ENCODE measurements around the gene FLII.

Gene FLII

GRCh38 chr17:18263885-18264682 is 5.5 kb upstream of the FLII start:
- no peaks in the 10 kb centered on the region for H3K36me3 Mint-ChIP-seq
- H3K27me3 Mint-ChIP-seq: no peaks in the 10 kb centered on the region
- no peaks in the 10 kb centered on the region for H3K9me3 Mint-ChIP-seq
- H3K4me1 Mint-ChIP-seq: peaks cover 17% of the 10 kb centered on the region
- no peak overlapping the region for H3K4me3 Mint-ChIP-seq
- H3K27ac Mint-ChIP-seq: no peak overlapping the region

- no peak overlapping the region for H3K4me3 Mint-ChIP-seq
- H3K27ac Mint-ChIP-seq: no peak overlapping the region
- no peaks in the 10 kb centered on the region for H3K27me3 Mint-ChIP-seq
- H3K4me1 Mint-ChIP-seq: peaks cover 20% of the 10 kb centered on the region
- H3K36me3 Mint-ChIP-seq: no peaks in the 10 kb centered on the region
- no peaks in the 10 kb centered on the region for H3K9me3 Mint-ChIP-seq
These were observed 4.1 kb upstream of the FLII start for GRCh38 chr17:18262641-18263040.

GRCh38 chr17:18262111-18262510 is 3.6 kb upstream of the FLII start:
- Mint-ChIP-seq H3K4me3 (peak overlapping the region; percentile 84), H3K36me3 (no peaks in the 10 kb centered on the region), H3K27ac (no peak overlapping the region), H3K27me3 (no peaks in the 10 kb centered on the region), H3K9me3 (no peaks in the 10 kb centered on the region), H3K4me1 (peaks cover 22% of the 10 kb centered on the region)

- H3K4me3 Mint-ChIP-seq: peak overlapping the region; percentile 84
- no peak overlapping the region for H3K27ac Mint-ChIP-seq
- no peaks in the 10 kb centered on the region for H3K9me3 Mint-ChIP-seq
- H3K36me3 Mint-ChIP-seq: no peaks in the 10 kb centered on the region
- H3K27me3 Mint-ChIP-seq: no peaks in the 10 kb centered on the region
- peaks cover 27% of the 10 kb centered on the region for H3K4me1 Mint-ChIP-seq
These were observed 3.1 kb upstream of the FLII start for GRCh38 chr17:18261659-18262058.

- Mint-ChIP-seq H3K27me3 (no peaks in the 10 kb centered on the region), H3K4me3 (peak overlapping the region; percentile 84), H3K27ac (peak overlapping the region; percentile 55), H3K9me3 (no peaks in the 10 kb centered on the region), H3K36me3 (no peaks in the 10 kb centered on the region), H3K4me1 (peaks cover 32% of the 10 kb centered on the region)
These were observed 2.6 kb upstream of the FLII start for GRCh38 chr17:18261146-18261515.

- H3K27me3 Mint-ChIP-seq: no peaks in the 10 kb centered on the region
- peak within 1 kb of the TSS; percentile 84 for H3K4me3 Mint-ChIP-seq
- H3K36me3 Mint-ChIP-seq: no peaks in the 10 kb centered on the region
- no peaks in the 10 kb centered on the region for H3K9me3 Mint-ChIP-seq
- peak within 1 kb of the TSS; percentile 55 for H3K27ac Mint-ChIP-seq
- H3K4me1 Mint-ChIP-seq: peaks cover 36% of the 10 kb centered on the region
These were observed 2.0 kb upstream of the FLII start, which contains the start of gene MIEF2 for GRCh38 chr17:18260332-18261145. Gene MIEF2, plus strand, starts transcription at chr17:18260662. Its CDS starts 2,059 bp downstream, at chr17:18262721.

- no peaks in the 10 kb centered on the region for H3K27me3 Mint-ChIP-seq
- peak overlapping the region; percentile 55 for H3K27ac Mint-ChIP-seq
- peaks cover 36% of the 10 kb centered on the region for H3K4me1 Mint-ChIP-seq
- no peaks in the 10 kb centered on the region for H3K36me3 Mint-ChIP-seq
- H3K4me3 Mint-ChIP-seq: peak overlapping the region; percentile 84
- H3K9me3 Mint-ChIP-seq: no peaks in the 10 kb centered on the region
These were observed 1.2 kb upstream of the FLII start for GRCh38 chr17:18259621-18260331.

GRCh38 chr17:18257982-18258355 is 569 bp downstream of the FLII start:
- Mint-ChIP-seq H3K27ac (peak overlapping the region; percentile 95), H3K9me3 (no peaks in the 10 kb centered on the region), H3K36me3 (no peaks in the 10 kb centered on the region), H3K4me1 (peaks cover 36% of the 10 kb centered on the region), H3K27me3 (no peaks in the 10 kb centered on the region), H3K4me3 (peak overlapping the region; percentile 99)

GRCh38 chr17:18257268-18257981 is 1.1 kb downstream of the FLII start:
- peaks cover 36% of the 10 kb centered on the region for H3K4me1 Mint-ChIP-seq
- no peaks in the 10 kb centered on the region for H3K27me3 Mint-ChIP-seq
- H3K9me3 Mint-ChIP-seq: no peaks in the 10 kb centered on the region
- peak overlapping the region; percentile 95 for H3K27ac Mint-ChIP-seq
- no peaks in the 10 kb centered on the region for H3K36me3 Mint-ChIP-seq
- H3K4me3 Mint-ChIP-seq: peak overlapping the region; percentile 99

- Mint-ChIP-seq H3K36me3 (no peaks in the 10 kb centered on the region), H3K4me1 (peaks cover 32% of the 10 kb centered on the region), H3K27me3 (no peaks in the 10 kb centered on the region), H3K9me3 (no peaks in the 10 kb centered on the region), H3K4me3 (peak overlapping the region; percentile 99), H3K27ac (peak overlapping the region; percentile 23)
These were observed 1.8 kb downstream of the FLII start for GRCh38 chr17:18256776-18257175.

- no peaks in the 10 kb centered on the region for H3K36me3 Mint-ChIP-seq
- H3K27me3 Mint-ChIP-seq: no peaks in the 10 kb centered on the region
- H3K4me3 Mint-ChIP-seq: no peak overlapping the region
- no peak overlapping the region for H3K27ac Mint-ChIP-seq
- H3K4me1 Mint-ChIP-seq: peaks cover 28% of the 10 kb centered on the region
- no peaks in the 10 kb centered on the region for H3K9me3 Mint-ChIP-seq
These were observed 2.2 kb downstream of the FLII start for GRCh38 chr17:18256351-18256750.

GRCh38 chr17:18254888-18255649 is 3.5 kb downstream of the FLII start:
- no peaks in the 10 kb centered on the region for H3K9me3 Mint-ChIP-seq
- peaks cover 25% of the 10 kb centered on the region for H3K4me1 Mint-ChIP-seq
- H3K36me3 Mint-ChIP-seq: no peaks in the 10 kb centered on the region
- no peak overlapping the region for H3K4me3 Mint-ChIP-seq
- H3K27me3 Mint-ChIP-seq: no peaks in the 10 kb centered on the region
- no peak overlapping the region for H3K27ac Mint-ChIP-seq

GRCh38 chr17:18253947-18254821 is 4.4 kb downstream of the FLII start:
- no peak overlapping the region for H3K27ac Mint-ChIP-seq
- no peaks in the 10 kb centered on the region for H3K27me3 Mint-ChIP-seq
- H3K4me3 Mint-ChIP-seq: no peak overlapping the region
- H3K4me1 Mint-ChIP-seq: peaks cover 19% of the 10 kb centered on the region
- H3K9me3 Mint-ChIP-seq: no peaks in the 10 kb centered on the region
- no peaks in the 10 kb centered on the region for H3K36me3 Mint-ChIP-seq
